Right lobe of liver (tissue), 6 donors: ENCODE results near the gene CFAP61. TPM values are rescaled to one million over a fixed set of nuclear protein-coding genes. Genes with fewer than 3 reads are reported as not detected.

Experiments
- ATAC-seq, 4 donors: fragments of 200-7000 bp; cut with Tn5 transposase; one replicate each; pipeline ENCODE4 v1.9.1; 2020; ENCODE audit warnings: mild to moderate bottlenecking in 4 of 4, moderate library complexity in 4 of 4
- DNase-seq, 3 donors: peaks; one replicate each; pipeline ENCODE4 v3.0.0-alpha.2; 2020
- H3K27ac ChIP-seq, 3 donors: fragments of 200-600 bp; one replicate each; pipeline ENCODE4 v1.8.0; 2022
- H3K27me3 ChIP-seq, 2 donors: fragments of 200-600 bp; one replicate each; pipeline ENCODE4 v1.8.0; 2022
- H3K36me3 ChIP-seq, 4 donors: fragments of 200-600 bp; sonication (generic) in 1 of 4; one replicate each; pipeline versions ENCODE4 v1.5.1 to v1.8.0; 2017 to 2022; ENCODE audit warnings: control low read depth in 1 of 4
- H3K4me1 ChIP-seq, 4 donors: fragments of 200-600 bp; sonication (generic) in 1 of 4; one replicate each; pipeline versions ENCODE4 v1.5.1 to v1.8.0; 2017 to 2022; ENCODE audit warnings: control low read depth in 1 of 4
- H3K4me3 ChIP-seq, 3 donors: fragments of 200-600 bp; one replicate each; pipeline ENCODE4 v1.8.0; 2022
- H3K9me3 ChIP-seq, 4 donors: fragments of 200-600 bp; sonication (generic) in 1 of 4; one replicate each; pipeline versions ENCODE4 v1.5.1 to v1.8.0; 2017 to 2022; ENCODE audit warnings: control low read depth in 1 of 4
- CTCF ChIP-seq, 4 donors: fragments of 200-600 bp in 3 of 4; fragments of 450-650 bp in 1 of 4; IDR thresholded peaks; one replicate each; pipeline versions ENCODE4 v1.5.1 to v1.8.0; 2016 to 2022; ENCODE audit warnings: antibody characterized with exemption in 4 of 4, mild to moderate bottlenecking in 2 of 4
- POLR2A ChIP-seq: fragments of 450-650 bp; IDR thresholded peaks from one replicate; pipeline ENCODE4 v1.6.1; 2017; ENCODE audit warnings: antibody characterized with exemption, mild to moderate bottlenecking
- WGBS: methylation state at CpG from one replicate; pipeline ENCODE4 v1.1.6; 2018; ENCODE audit warnings: low coverage, low lambda C conversion rate; ENCODE audit not compliant: insufficient coverage; ENCODE audit errors: missing lambda C conversion rate; 5-methylcytosine and 5-hydroxymethylcytosine counted together
- intact Hi-C, 2 donors: fragments of 100-400 bp; cut with DNase I; formaldehyde crosslinking; loops; one replicate each; pipeline versions ENCODE4 v1.11.2 to v1.14.1; 2022
- total RNA-seq, 6 experiments: library from RNA; depleted of rRNA in 2 of 6; stranded (reverse); fragments of >200 nt in 2 of 6; fragmentation: NEBNext Ultra II Directional in 3 of 6; extraction: Animal tissue kit (Norgen Biotek cat#: 25700) in 3 of 6; gene quantifications; one replicate each; pipeline versions ENCODE4 v1.1.0 to v1.2.4, GENCODE V29; 2016 to 2023
- donor health status: DM: no; HTN: yes; CAD: no.
- donor health status: DM: no; HTN: no; CAD: no.
- donor health status: DM: no; HTN: no; CAD: no.
- donor health status: DM: no; HTN: yes; CAD: no.
- donor health status: DM: no; HTN: yes; CAD: no.

CFAP61 gene
- total RNA-seq, 6 experiments from 2014 or later = not detected

GRCh38 chr20:20317195-20317594, 264.9 kb downstream of the CFAP61 start:
- 47% methylated on average over 2 of the region's 4 CpGs for WGBS
- Histone ChIP-seq H3K27me3 (no peaks in the 10 kb centered on the region), H3K27ac (no peak overlapping the region), H3K36me3 (no peaks in the 10 kb centered on the region), H3K4me3 (no peak overlapping the region), H3K4me1 (no peaks in the 10 kb centered on the region), H3K9me3 (no peaks in the 10 kb centered on the region)
- ATAC-seq = peak in 2 of 4 donors; percentile 17 to 29
- intact Hi-C loops = no loop called here
- no peak for DNase-seq
- no peak for TF ChIP-seq CTCF (IDR thresholded peaks at IDR 0.05)
- no peak for TF ChIP-seq POLR2A

DNA sequence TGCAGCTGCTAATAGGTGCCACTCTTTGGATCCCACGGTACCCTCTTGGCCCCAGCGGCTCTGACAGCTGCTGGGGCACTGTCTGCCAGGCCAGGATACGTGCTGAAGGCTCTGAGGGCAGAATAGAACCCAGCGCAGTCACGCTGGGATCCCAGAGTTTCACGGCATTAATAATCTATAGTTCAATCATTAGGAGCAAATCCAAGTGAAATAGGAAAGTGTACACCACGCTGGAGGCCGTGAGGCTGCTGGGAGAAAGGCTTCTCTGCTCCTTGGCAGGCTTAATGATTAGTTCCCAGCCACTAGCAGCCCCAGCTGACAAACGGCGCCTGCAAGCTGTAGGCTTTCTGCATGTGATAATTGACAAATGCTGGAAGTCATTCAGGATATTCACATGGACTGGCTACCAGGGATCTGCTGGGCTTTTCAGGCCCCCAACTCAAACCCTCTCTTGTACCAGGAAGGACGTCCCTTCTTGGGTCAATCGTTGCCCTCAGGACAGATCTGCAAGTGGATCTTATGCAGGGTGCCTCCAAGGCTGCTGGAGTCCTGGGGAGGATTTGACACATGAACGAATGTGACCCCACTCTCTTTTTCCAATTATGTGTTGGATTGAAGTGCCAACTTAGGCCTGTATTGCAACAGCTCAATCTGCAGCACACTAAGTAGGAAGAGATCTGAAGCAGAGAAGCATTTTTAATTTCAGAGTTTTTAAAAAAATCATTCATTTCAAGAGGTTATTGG, 265.5 kb downstream of the CFAP61 start:
- no peak overlapping the region for H3K27ac ChIP-seq
- H3K9me3 ChIP-seq = no peaks in the 10 kb centered on the region
- DNase-seq = no peak
- no peaks in the 10 kb centered on the region for H3K4me1 ChIP-seq
- no peaks in the 10 kb centered on the region for H3K36me3 ChIP-seq
- WGBS = 43% methylated on average over 9 of the region's 13 CpGs
- no peak overlapping the region for H3K4me3 ChIP-seq
- no peak for ATAC-seq
- TF ChIP-seq POLR2A (no peak), CTCF (IDR thresholded peaks at IDR 0.05) (no peak)
- intact Hi-C loops = no loop called here
- no peaks in the 10 kb centered on the region for H3K27me3 ChIP-seq

- intact Hi-C loops = no loop called here
- TF ChIP-seq POLR2A (no peak), CTCF (IDR thresholded peaks at IDR 0.05) (no peak)
- Histone ChIP-seq H3K27me3 (no peaks in the 10 kb centered on the region), H3K36me3 (no peaks in the 10 kb centered on the region), H3K9me3 (no peaks in the 10 kb centered on the region), H3K4me3 (no peak overlapping the region), H3K27ac (no peak overlapping the region), H3K4me1 (no peaks in the 10 kb centered on the region)
- ATAC-seq (peak in 1 of 4 donors; percentile 21), DNase-seq (no peak)
- 74% methylated on average over 6 of the region's 9 CpGs for WGBS
Observed at GRCh38 chr20:20318365-20319161, 266.2 kb downstream of the CFAP61 start.

DNA sequence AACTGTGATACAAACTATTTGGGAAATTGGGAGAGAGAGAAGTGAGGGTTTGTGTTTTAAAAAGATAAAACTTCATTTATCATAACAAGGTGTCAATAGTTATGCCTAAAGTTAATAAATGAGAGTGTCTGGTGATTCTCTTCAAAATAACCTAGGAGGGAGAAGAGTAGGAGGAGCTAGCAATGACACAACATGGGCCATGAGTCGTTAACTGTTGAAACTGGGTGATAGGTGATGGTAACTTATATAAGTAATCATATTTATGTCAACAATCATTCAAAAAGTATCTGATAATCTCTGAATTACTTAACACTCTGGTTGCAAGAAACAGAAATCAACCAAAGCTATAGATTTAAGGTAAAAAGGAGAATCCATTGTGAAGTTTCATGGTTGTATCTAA, 268.8 kb downstream of the CFAP61 start:
- TF ChIP-seq CTCF (IDR thresholded peaks at IDR 0.05) = no peak
- TF ChIP-seq POLR2A = no peak
- DNase-seq (no peak), ATAC-seq (no peak)
- no peaks in the 10 kb centered on the region for H3K4me1 ChIP-seq
- no peak overlapping the region for H3K27ac ChIP-seq
- no peaks in the 10 kb centered on the region for H3K9me3 ChIP-seq
- H3K27me3 ChIP-seq = no peaks in the 10 kb centered on the region
- intact Hi-C loops = no loop called here
- no peaks in the 10 kb centered on the region for H3K36me3 ChIP-seq
- no peak overlapping the region for H3K4me3 ChIP-seq
- 67% methylated on average over 1 of the region's 1 CpG for WGBS
